ENCODE data around the gene SCGB2B2. TPM values are rescaled to one million over a fixed set of nuclear protein-coding genes. Genes with fewer than 3 reads are reported as not detected.

The SCGB2B2 gene
- total and polyA plus RNA-seq, 8 donors, result 0.42 to 2.1 (median 0.85) TPM

DNA sequence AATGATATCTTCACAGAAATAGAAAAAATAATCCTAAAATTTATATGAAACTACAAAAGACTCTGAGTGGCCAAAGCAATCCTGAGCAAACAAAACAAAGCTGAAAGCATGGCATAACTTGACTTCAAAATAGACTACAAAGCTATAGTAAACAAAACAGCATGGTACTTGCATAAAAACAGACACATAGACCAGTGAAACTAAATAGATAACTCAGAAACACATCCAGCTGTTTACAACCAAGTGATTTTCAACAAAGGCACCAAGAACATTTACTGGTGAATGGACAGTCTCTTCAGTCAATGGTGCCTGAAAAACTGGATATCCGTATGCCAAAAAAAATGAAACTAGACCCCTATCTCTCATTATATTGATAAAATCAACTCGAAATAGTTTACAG is 25.2 kb downstream of the SCGB2B2 start:
- H3K4me1 ChIP-seq, result peaks cover 0 to 5% (median 0%) of the 10 kb centered on the region in 3 donors
- WGBS, 2 donors, result 77 to 78% methylated on average over 2 of the region's 2 CpGs
- DNase-seq (no peak), ATAC-seq (no peak), FAIRE-seq (no peak)
- no peak overlapping the region for H3K27ac ChIP-seq
- no peak overlapping the region for H3K4me3 ChIP-seq
- intact Hi-C loops (cut with DNase I), result no loop called here
- no peaks in the 10 kb centered on the region for H3K36me3 ChIP-seq
- H3K9me3 ChIP-seq, result no peaks in the 10 kb centered on the region
- H3K27me3 ChIP-seq, result no peaks in the 10 kb centered on the region
- TF ChIP-seq, protein P1, sequence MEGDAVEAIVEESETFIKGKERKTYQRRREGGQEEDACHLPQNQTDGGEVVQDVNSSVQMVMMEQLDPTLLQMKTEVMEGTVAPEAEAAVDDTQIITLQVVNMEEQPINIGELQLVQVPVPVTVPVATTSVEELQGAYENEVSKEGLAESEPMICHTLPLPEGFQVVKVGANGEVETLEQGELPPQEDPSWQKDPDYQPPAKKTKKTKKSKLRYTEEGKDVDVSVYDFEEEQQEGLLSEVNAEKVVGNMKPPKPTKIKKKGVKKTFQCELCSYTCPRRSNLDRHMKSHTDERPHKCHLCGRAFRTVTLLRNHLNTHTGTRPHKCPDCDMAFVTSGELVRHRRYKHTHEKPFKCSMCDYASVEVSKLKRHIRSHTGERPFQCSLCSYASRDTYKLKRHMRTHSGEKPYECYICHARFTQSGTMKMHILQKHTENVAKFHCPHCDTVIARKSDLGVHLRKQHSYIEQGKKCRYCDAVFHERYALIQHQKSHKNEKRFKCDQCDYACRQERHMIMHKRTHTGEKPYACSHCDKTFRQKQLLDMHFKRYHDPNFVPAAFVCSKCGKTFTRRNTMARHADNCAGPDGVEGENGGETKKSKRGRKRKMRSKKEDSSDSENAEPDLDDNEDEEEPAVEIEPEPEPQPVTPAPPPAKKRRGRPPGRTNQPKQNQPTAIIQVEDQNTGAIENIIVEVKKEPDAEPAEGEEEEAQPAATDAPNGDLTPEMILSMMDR (IDR thresholded peaks at IDR 0.05), result no peak

DNA sequence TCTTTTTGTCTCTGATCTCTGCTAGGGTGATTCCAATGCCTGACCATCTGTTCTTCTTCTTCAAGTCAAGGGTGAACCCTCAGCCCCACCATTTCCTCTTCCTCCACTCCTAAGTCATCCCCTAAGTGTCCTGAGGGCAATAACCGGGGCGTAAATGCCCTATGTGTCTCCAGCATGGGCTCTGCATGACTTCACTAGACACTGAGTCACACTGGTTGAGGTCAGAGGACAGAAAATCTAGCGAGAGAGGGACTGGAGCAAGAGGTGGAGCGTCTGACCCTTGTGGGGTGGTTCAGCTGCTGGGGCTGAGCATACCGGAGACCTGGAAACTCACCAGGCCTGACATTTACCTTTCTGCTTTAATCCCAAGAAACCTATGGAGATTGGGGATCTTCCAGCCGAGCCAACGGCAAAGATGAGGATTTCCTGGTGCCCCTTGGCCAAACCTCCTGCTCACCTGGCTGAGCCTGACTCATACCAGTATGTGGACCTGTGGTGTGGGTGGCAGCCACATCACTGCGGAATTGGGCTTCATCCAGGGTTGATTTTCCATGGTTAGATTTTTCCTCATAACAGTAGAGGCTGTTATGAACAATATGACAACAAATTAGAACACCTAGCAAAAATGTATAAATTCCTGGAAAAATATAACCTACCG is 26.9 kb downstream of the SCGB2B2 start:
- ATAC-seq (no peak), FAIRE-seq (no peak)

DNA sequence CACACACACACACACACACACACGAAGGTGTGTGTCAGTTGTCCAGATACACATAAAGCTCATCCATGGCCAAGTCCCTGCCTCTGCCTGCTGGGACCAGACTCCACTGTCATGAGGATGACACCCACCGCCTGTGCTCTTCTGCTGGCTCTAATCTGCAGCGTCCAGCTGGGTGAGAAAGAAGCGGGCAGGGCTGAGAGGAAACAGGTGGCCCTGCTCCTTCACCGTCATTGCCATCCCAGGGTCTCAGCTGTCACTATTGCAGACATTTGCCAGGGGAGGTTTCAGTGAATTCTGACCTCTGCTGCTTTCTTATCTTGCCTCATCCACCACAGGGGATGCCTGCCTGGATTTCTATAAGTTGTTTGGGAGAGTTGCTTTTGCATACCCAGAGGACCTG is 31.4 kb downstream of the SCGB2B2 start:
- WGBS, 2 donors, result 40 to 55% methylated on average over 5 of the region's 5 CpGs
- H3K27ac ChIP-seq, result no peak overlapping the region
- FAIRE-seq (no peak), ATAC-seq (no peak), DNase-seq (no peak)
- TF ChIP-seq, protein P1 (IDR thresholded peaks at IDR 0.05), result no peak
- H3K4me3 ChIP-seq, result no peak overlapping the region
- H3K4me1 ChIP-seq, result no peaks in the 10 kb centered on the region
- no peaks in the 10 kb centered on the region for H3K36me3 ChIP-seq
- intact Hi-C loops (cut with DNase I), result loop anchor here in 1 of 3 donors (10.0 kb wide), 1 partner anchor 69 kb away; no protein-coding TSS in a partner anchor
- H3K9me3 ChIP-seq, result no peaks in the 10 kb centered on the region
- no peaks in the 10 kb centered on the region for H3K27me3 ChIP-seq

More for the DNA sequence above, 26.9 kb downstream of the SCGB2B2 start:
- H3K27ac ChIP-seq, result no peak overlapping the region
- 94% methylated on average over 9 of the region's 9 CpGs for WGBS, 2 donors
- DNase-seq, result no peak
- intact Hi-C loops (cut with DNase I), result loop anchor here in 1 of 3 donors (10.0 kb wide), 1 partner anchor 65 kb away; no protein-coding TSS in a partner anchor
- no peaks in the 10 kb centered on the region for H3K9me3 ChIP-seq
- no peaks in the 10 kb centered on the region for H3K36me3 ChIP-seq
- peaks cover 0 to 5% (median 0%) of the 10 kb centered on the region in 3 donors for H3K4me1 ChIP-seq
- no peak overlapping the region for H3K4me3 ChIP-seq
- H3K27me3 ChIP-seq, result no peaks in the 10 kb centered on the region
- TF ChIP-seq, protein P1 (IDR thresholded peaks at IDR 0.05), result no peak

DNA sequence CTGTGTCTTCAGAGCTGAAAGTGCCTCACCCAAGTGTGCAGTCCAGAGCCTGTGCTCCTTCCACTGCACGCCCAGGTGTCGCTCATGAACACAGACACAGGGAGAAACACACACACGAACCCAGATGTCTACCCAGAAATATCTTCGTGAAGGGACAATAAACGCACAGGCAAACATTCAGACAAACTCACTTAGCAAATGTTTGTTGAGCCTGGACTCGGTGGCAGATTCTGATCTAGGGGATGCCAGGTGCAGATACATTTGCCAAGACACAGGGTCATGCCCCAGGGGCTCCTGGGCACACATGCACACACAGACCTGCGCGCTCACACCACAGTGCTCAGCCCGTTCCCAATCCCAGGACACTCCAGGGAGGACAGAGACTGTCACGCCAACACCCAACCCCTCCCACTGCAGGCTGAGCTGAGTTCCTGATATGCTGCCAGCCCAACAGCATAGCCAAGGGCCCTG is 31.9 kb downstream of the SCGB2B2 start:
- Histone ChIP-seq H3K4me3 (no peak overlapping the region), H3K4me1 (no peaks in the 10 kb centered on the region), H3K36me3 (no peaks in the 10 kb centered on the region), H3K27ac (no peak overlapping the region), H3K9me3 (no peaks in the 10 kb centered on the region), H3K27me3 (no peaks in the 10 kb centered on the region)
- DNase-seq, result peak in 1 of 6 donors; percentile 46
- FAIRE-seq, result no peak
- peak in 2 of 4 donors; percentile 54 to 79 for ATAC-seq
- TF ChIP-seq, protein P1 (IDR thresholded peaks at IDR 0.05), result no peak
- 35 to 46% methylated on average over 10 of the region's 10 CpGs for WGBS, 2 donors
- intact Hi-C loops (cut with DNase I), result loop anchor here in 1 of 3 donors (10.0 kb wide), 1 partner anchor 70 kb away; no protein-coding TSS in a partner anchor

DNA sequence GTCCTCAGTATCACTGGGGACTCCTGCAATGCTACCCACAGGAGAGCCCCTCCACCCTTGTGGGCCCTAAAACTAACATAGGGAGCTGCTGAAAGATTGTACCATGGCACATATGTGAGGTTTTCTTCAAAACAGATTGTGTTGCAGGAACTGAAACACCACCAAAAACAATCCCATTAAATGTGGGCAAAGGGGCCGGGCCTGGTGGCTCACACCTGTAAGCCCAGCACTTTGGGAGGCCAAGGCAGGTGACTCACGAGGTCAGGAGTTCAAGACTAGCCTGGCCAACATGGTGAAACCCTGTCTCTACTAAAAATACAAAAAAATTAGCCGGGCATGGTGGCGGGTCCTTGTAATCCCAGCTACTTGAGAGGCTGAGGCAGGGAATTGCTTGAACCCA is 34.7 kb downstream of the SCGB2B2 start:
- DNase-seq (no peak), ATAC-seq (no peak), FAIRE-seq (no peak)
- intact Hi-C loops (cut with DNase I), result loop anchor here in 1 of 3 donors (10.0 kb wide), 1 partner anchor 73 kb away; no protein-coding TSS in a partner anchor
- TF ChIP-seq, protein P1 (IDR thresholded peaks at IDR 0.05), result no peak
- Histone ChIP-seq H3K27me3 (no peaks in the 10 kb centered on the region), H3K27ac (no peak overlapping the region), H3K4me3 (no peak overlapping the region), H3K36me3 (no peaks in the 10 kb centered on the region), H3K4me1 (no peaks in the 10 kb centered on the region), H3K9me3 (no peaks in the 10 kb centered on the region)
- 89 to 94% methylated on average over 4 of the region's 4 CpGs for WGBS, 2 donors

Measured in pancreas (tissue), 10 donors.